ENCODE results near the gene CFAP100.

GRCh38 chr3:126401611-126402160, 7.0 kb downstream of the CFAP100 start:
- TF ChIP-seq CTCF (conservative IDR thresholded peaks at IDR 0.05) = no peak
- no peak for TF ChIP-seq EZH2 (IDR thresholded peaks at IDR 0.05; ENCODE audit: low read depth)

Measured in PC-9 (cell line).